Endothelial cell of umbilical vein (primary cell): ENCODE data around the gene TXK. TPM values are rescaled to one million over a fixed set of nuclear protein-coding genes. Genes with fewer than 3 reads are reported as not detected.

Source experiments
- BruUV-seq: library from RNA; stranded (reverse); fragments of 400-500 nt; replicated peaks from 2 replicates; lab custom pipeline; 2021; lab: Mats Ljungman, UMichigan
- CTCF ChIA-PET: fragments of 300-600, 350-600 bp; sonication (Branson Sonifier 250); formaldehyde crosslinking; loops from one replicate; lab custom pipeline; 2021; ENCODE audit warnings: antibody characterized with exemption, inconsistent platforms; lab: Charles Lee
- POLR2A ChIA-PET: fragments of 300-600, 350-600 bp; sonication (Branson Sonifier 250); formaldehyde crosslinking; loops from one replicate; lab custom pipeline; 2021; ENCODE audit warnings: antibody characterized with exemption, inconsistent platforms; lab: Charles Lee
- DNase-seq: peaks from one replicate; pipeline ENCODE4 v3.0.0-alpha.2; 2011; ENCODE audit warnings: low read depth, low spot score
- FAIRE-seq: peaks from 2 replicates; lab custom pipeline; 2011; peaks lifted over from hg19 to GRCh38; lab: Jason Lieb, UNC
- H2AFZ ChIP-seq: 2 replicates; pipeline ENCODE4 v1.6.0; 2012; ENCODE audit warnings: low read depth, low read length, control low read depth, inconsistent platforms
- H3K27ac ChIP-seq: 2 replicates; pipeline ENCODE4 v1.5.1; 2011; ENCODE audit warnings: low read depth, mild to moderate bottlenecking, control low read depth, low read length, moderate library complexity; ENCODE audit not compliant: insufficient read depth
- H3K27me3 ChIP-seq, 2 experiments: 2 replicates each; pipeline versions ENCODE4 v1.6.0 to v1.6.1; 2011; ENCODE audit warnings: low read length in 2 of 2, mixed read lengths in 1 of 2; ENCODE audit not compliant: control insufficient read depth in 2 of 2, insufficient read depth in 2 of 2
- H3K36me3 ChIP-seq, 2 experiments: 2 replicates in 1 of 2; 3 replicates in 1 of 2; pipeline ENCODE4 v1.5.1; 2011; ENCODE audit warnings: low read length in 2 of 2, mild to moderate bottlenecking in 1 of 2, moderate library complexity in 1 of 2; ENCODE audit not compliant: control insufficient read depth in 2 of 2, insufficient read depth in 2 of 2; ENCODE audit errors: extremely low read depth in 1 of 2
- H3K4me1 ChIP-seq: 3 replicates; pipeline ENCODE4 v1.5.1; 2011; ENCODE audit warnings: mild to moderate bottlenecking, low read length; ENCODE audit not compliant: control insufficient read depth, insufficient read depth; ENCODE audit errors: extremely low read depth
- H3K4me2 ChIP-seq: 2 replicates; pipeline ENCODE4 v1.6.1; 2011; ENCODE audit warnings: low read length, control low read depth, mixed read lengths; ENCODE audit not compliant: insufficient read depth
- H3K4me3 ChIP-seq, 3 experiments: fragments of 200-600 bp in 1 of 3; sonication (generic), shearing (Covaris generic) in 1 of 3; replicated peaks in 1 of 3; 2 replicates each; pipeline ENCODE4 v1.5.1; 2011 to 2016; ENCODE audit warnings: control low read depth in 3 of 3, low read length in 3 of 3, mild to moderate bottlenecking in 2 of 3, inconsistent platforms in 1 of 3, low read depth in 1 of 3, moderate library complexity in 1 of 3; ENCODE audit not compliant: insufficient read depth in 1 of 3
- H3K79me2 ChIP-seq: 2 replicates; pipeline ENCODE4 v1.6.0; 2012; ENCODE audit warnings: low read length, inconsistent platforms; ENCODE audit not compliant: control insufficient read depth, insufficient read depth
- H3K9ac ChIP-seq: replicated peaks from 2 replicates; pipeline ENCODE3; 2011; ENCODE audit warnings: low read length, control low read depth; ENCODE audit not compliant: insufficient read depth; ENCODE audit errors: extremely low read depth
- H3K9me1 ChIP-seq: replicated peaks from 3 replicates; pipeline ENCODE4 v1.6.0; 2011; ENCODE audit warnings: mild to moderate bottlenecking, low read length; ENCODE audit not compliant: control insufficient read depth, insufficient read depth; ENCODE audit errors: extremely low read depth
- H3K9me3 ChIP-seq: replicated peaks from 2 replicates; pipeline ENCODE4 v1.5.1; 2012; ENCODE audit warnings: low read length, inconsistent platforms; ENCODE audit not compliant: control insufficient read depth, insufficient read depth
- H4K20me1 ChIP-seq: replicated peaks from 2 replicates; pipeline ENCODE3; 2011; ENCODE audit warnings: mild to moderate bottlenecking, low read length; ENCODE audit not compliant: control insufficient read depth, insufficient read depth; ENCODE audit errors: extremely low read depth
- EZH2 ChIP-seq: IDR thresholded peaks from 2 replicates; pipeline ENCODE4 v1.6.1; 2012; ENCODE audit warnings: borderline replicate concordance, low read depth, mild to moderate bottlenecking, moderate library complexity, low read length, inconsistent platforms; ENCODE audit not compliant: severe bottlenecking
- FOS ChIP-seq: IDR thresholded peaks from 2 replicates; pipeline ENCODE4 v1.6.1; 2011; ENCODE audit warnings: mild to moderate bottlenecking, low read length, moderate library complexity, borderline replicate concordance; ENCODE audit not compliant: insufficient read depth
- GATA2 ChIP-seq: IDR thresholded peaks from 2 replicates; pipeline ENCODE4 v1.7.0; 2011; ENCODE audit warnings: low read depth, mild to moderate bottlenecking, moderate library complexity, mixed read lengths, low read length; ENCODE audit not compliant: insufficient read length, insufficient read depth
- JUN ChIP-seq: IDR thresholded peaks from 2 replicates; pipeline ENCODE4 v1.6.1; 2011; ENCODE audit warnings: borderline replicate concordance, low read depth; ENCODE audit not compliant: insufficient read length, insufficient read depth
- MAX ChIP-seq: IDR thresholded peaks from 2 replicates; pipeline ENCODE4 v1.6.1; 2011; ENCODE audit not compliant: insufficient read depth, insufficient read length
- MYC ChIP-seq: IDR thresholded peaks from one replicate; pipeline ENCODE4 v1.6.1; 2011; ENCODE audit warnings: mild to moderate bottlenecking, low read depth, low read length
- POLR2A ChIP-seq: IDR thresholded peaks from 2 replicates; pipeline ENCODE4 v1.6.1; 2012; ENCODE audit warnings: low read depth, mild to moderate bottlenecking, control low read depth, low read length
- POLR2AphosphoS5 ChIP-seq: IDR thresholded peaks from 2 replicates; pipeline ENCODE4 v1.6.1; 2012; ENCODE audit warnings: low read depth, mild to moderate bottlenecking, control low read depth, low read length, moderate library complexity; ENCODE audit not compliant: insufficient read depth
- dilution Hi-C: fragments of 300-500 bp; cut with MboI; formaldehyde crosslinking; loops from one replicate; pipeline ENCODE4 v1.15.0; 2019; ENCODE audit warnings: low sequenced_read_pairs; ENCODE audit not compliant: extremely low pct_ligation_motif_present
- intact Hi-C: fragments of 100-400 bp; cut with micrococcal nuclease; formaldehyde crosslinking; loops from one replicate; pipeline ENCODE4 v1.10.0; 2022
- polyA plus RNA-seq, 4 experiments: library from polyadenylated mRNA; depleted of rRNA in 3 of 4; stranded (reverse) in 3 of 4; unstranded in 1 of 4; fragments of >200 nt; gene quantifications; 2 replicates each; pipeline versions ENCODE4 v1.2.1 to v1.2.3, GENCODE V29; 2011 to 2012; ENCODE audit warnings: missing spikeins in 1 of 4
- total RNA-seq: library from RNA; stranded (reverse); gene quantifications from 2 replicates; pipeline ENCODE4 v1.2.3, GENCODE V29; 2021
- TF ChIP-seq, protein P1 (sequence below), 2 donors: IDR thresholded peaks; 1 replicate in 1 of 2; 2 replicates in 1 of 2; pipeline ENCODE4 v1.5.1; 2011; ENCODE audit warnings: low read length in 2 of 2, mild to moderate bottlenecking in 2 of 2, moderate library complexity in 2 of 2, control low read depth in 1 of 2, inconsistent platforms in 1 of 2, low read depth in 1 of 2; ENCODE audit not compliant: insufficient read depth in 1 of 2; ENCODE audit errors: extremely low read depth in 1 of 2

Gene TXK
- total and polyA plus RNA-seq, 2 donors (not counting 3 experiments of a cell fraction or from before 2014, with no cell fraction given): 0.26 to 0.97 TPM

DNA sequence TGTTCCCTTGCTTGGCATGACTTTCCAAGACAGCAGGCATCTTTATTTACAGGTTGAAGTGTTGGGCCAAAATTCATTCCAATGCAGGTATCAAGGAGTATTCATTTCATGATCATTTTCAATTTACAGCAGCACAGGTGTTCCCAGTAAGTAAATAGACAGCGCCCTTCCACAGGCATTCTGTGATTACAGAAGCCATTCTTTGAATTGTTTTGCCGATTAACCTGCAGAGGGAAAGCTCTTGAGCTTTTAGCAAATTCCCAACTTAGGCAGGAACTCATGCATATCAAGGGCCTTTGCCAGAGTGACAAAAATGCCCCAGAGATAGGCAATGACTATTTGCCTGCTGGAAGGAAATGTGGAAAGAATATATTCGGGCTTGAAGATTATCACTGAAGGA, 6.8 kb downstream of the TXK start:
- Histone ChIP-seq H3K4me3 (no peak overlapping the region), H3K9me1 (no peaks in the 10 kb centered on the region), H4K20me1 (no peaks in the 10 kb centered on the region), H2AFZ (peak overlapping the region; percentile 45), H3K4me1 (peaks cover 19% of the 10 kb centered on the region), H3K36me3 (no peaks in the 10 kb centered on the region), H3K27ac (peak overlapping the region; percentile 88), H3K9me3 (no peaks in the 10 kb centered on the region), H3K27me3 (no peaks in the 10 kb centered on the region), H3K4me2 (peak overlapping the region; percentile 50), H3K79me2 (no peaks in the 10 kb centered on the region), H3K9ac (peak overlapping the region; percentile 59)
- intact Hi-C loops: loop anchor here (1.0 to 2.0 kb wide), 2 partner anchors 148 to 163 kb away; no protein-coding TSS in a partner anchor
- BruUV-seq: no TSS peak
- DNase-seq (no peak), FAIRE-seq (no peak)
- ChIA-PET CTCF (interaction anchor here (1.0 to 4.1 kb wide), 14 partner anchors 9 to 439 kb away, joined by 3 to 58 read pairs (median 6); partner anchors contain the start of gene NFXL1), POLR2A (no interaction called here)
- dilution Hi-C loops: no loop called here
- TF ChIP-seq JUN (no peak), EZH2 (no peak)
- TF ChIP-seq, protein P1, sequence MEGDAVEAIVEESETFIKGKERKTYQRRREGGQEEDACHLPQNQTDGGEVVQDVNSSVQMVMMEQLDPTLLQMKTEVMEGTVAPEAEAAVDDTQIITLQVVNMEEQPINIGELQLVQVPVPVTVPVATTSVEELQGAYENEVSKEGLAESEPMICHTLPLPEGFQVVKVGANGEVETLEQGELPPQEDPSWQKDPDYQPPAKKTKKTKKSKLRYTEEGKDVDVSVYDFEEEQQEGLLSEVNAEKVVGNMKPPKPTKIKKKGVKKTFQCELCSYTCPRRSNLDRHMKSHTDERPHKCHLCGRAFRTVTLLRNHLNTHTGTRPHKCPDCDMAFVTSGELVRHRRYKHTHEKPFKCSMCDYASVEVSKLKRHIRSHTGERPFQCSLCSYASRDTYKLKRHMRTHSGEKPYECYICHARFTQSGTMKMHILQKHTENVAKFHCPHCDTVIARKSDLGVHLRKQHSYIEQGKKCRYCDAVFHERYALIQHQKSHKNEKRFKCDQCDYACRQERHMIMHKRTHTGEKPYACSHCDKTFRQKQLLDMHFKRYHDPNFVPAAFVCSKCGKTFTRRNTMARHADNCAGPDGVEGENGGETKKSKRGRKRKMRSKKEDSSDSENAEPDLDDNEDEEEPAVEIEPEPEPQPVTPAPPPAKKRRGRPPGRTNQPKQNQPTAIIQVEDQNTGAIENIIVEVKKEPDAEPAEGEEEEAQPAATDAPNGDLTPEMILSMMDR (IDR thresholded peaks at IDR 0.05; ENCODE audit: extremely low read depth in 1 of 2, insufficient read depth in 1 of 2, low read depth in 1 of 2, low read length in 2 of 2): no peak

- Histone ChIP-seq H3K36me3 (no peaks in the 10 kb centered on the region), H3K79me2 (no peaks in the 10 kb centered on the region), H3K9me3 (no peaks in the 10 kb centered on the region), H3K4me3 (no peak overlapping the region), H3K27ac (no peak overlapping the region), H4K20me1 (no peaks in the 10 kb centered on the region), H2AFZ (no peak overlapping the region), H3K9me1 (no peaks in the 10 kb centered on the region), H3K27me3 (no peaks in the 10 kb centered on the region), H3K4me1 (peaks cover 19% of the 10 kb centered on the region), H3K4me2 (no peak overlapping the region), H3K9ac (no peak overlapping the region)
- TF ChIP-seq MYC (no peak), FOS (no peak), JUN (no peak), EZH2 (no peak), POLR2AphosphoS5 (no peak), POLR2A (no peak), MAX (no peak), GATA2 (no peak)
- TF ChIP-seq, protein P1 (IDR thresholded peaks at IDR 0.05; ENCODE audit: extremely low read depth in 1 of 2, insufficient read depth in 1 of 2, low read depth in 1 of 2, low read length in 2 of 2): no peak
- dilution Hi-C loops: no loop called here
- FAIRE-seq (no peak), DNase-seq (no peak)
- intact Hi-C loops: loop anchor here (1.0 to 2.0 kb wide), 2 partner anchors 148 to 164 kb away; no protein-coding TSS in a partner anchor
- BruUV-seq: no TSS peak
- ChIA-PET POLR2A (no interaction called here), CTCF (interaction anchor here (1.8 to 4.1 kb wide), 5 partner anchors 8 to 212 kb away, joined by 6 to 58 read pairs (median 10); partner anchors contain the start of gene NFXL1)
These were observed 7.4 kb downstream of the TXK start for GRCh38 chr4:48126621-48127020.
